SK-N-SH (cell line): Measurements from ENCODE around the gene CDC42EP4. TPM values are rescaled to one million over a fixed set of nuclear protein-coding genes. Genes with fewer than 3 reads are reported as not detected.

Source experiments
- CTCF ChIA-PET: fragments of 300-600, 350-600 bp; formaldehyde crosslinking; extraction: SDS; loops from one replicate; lab custom pipeline; 2021; lab: Yijun Ruan, JAX
- POLR2A ChIA-PET: fragments of 350-600 bp; sonication (Branson Sonifier 250); formaldehyde crosslinking; extraction: SDS; loops from one replicate; lab custom pipeline; 2020; ENCODE audit warnings: antibody characterized with exemption, inconsistent platforms; lab: Yijun Ruan, JAX
- DNase-seq: peaks from one replicate; pipeline ENCODE4 v3.0.0; 2012
- H2AFZ ChIP-seq: fragments of 200-600 bp; sonication (generic); 2 replicates; pipeline ENCODE4 v1.8.1; 2016; ENCODE audit warnings: antibody characterized with exemption, mild to moderate bottlenecking, low read depth
- H3F3A ChIP-seq: fragments of 200-600 bp; sonication (generic); replicated peaks from 2 replicates; pipeline ENCODE3; 2016; ENCODE audit warnings: antibody characterized with exemption, mild to moderate bottlenecking; ENCODE audit not compliant: insufficient read depth
- H3K27ac ChIP-seq, 2 experiments: fragments of 200-500 bp in 1 of 2; fragments of 200-600 bp in 1 of 2; sonication (Bioruptor generic) in 1 of 2; sonication (generic), shearing (Covaris generic) in 1 of 2; 2 replicates each; pipeline versions ENCODE4 v1.5.1 to v1.6.1; 2014 to 2016; ENCODE audit warnings: low read depth in 2 of 2, inconsistent platforms in 1 of 2, low read length in 1 of 2, mild to moderate bottlenecking in 1 of 2, mixed read lengths in 1 of 2
- H3K27me3 ChIP-seq: fragments of 200-600 bp; sonication (generic), shearing (Covaris generic); 2 replicates; pipeline ENCODE4 v1.6.1; 2016; ENCODE audit warnings: mixed run types; ENCODE audit not compliant: insufficient read depth
- H3K36me3 ChIP-seq, 2 experiments: fragments of 200-500 bp in 1 of 2; fragments of 200-600 bp in 1 of 2; sonication (Bioruptor generic) in 1 of 2; sonication (generic) in 1 of 2; replicated peaks in 1 of 2; 2 replicates each; pipeline versions ENCODE3 to v1.5.1; 2014 to 2016; ENCODE audit warnings: low read length in 1 of 2, mild to moderate bottlenecking in 1 of 2; ENCODE audit not compliant: insufficient read depth in 2 of 2, control insufficient read depth in 1 of 2
- H3K4me1 ChIP-seq, 2 experiments: fragments of 200-500 bp in 1 of 2; fragments of 200-600 bp in 1 of 2; sonication (Bioruptor generic) in 1 of 2; sonication (generic), shearing (Covaris generic) in 1 of 2; 2 replicates each; pipeline versions ENCODE4 v1.5.1 to v1.6.1; 2014 to 2016; ENCODE audit warnings: low read depth in 1 of 2, low read length in 1 of 2, mixed run types in 1 of 2; ENCODE audit not compliant: insufficient read depth in 2 of 2, control insufficient read depth in 1 of 2
- H3K4me2 ChIP-seq: fragments of 200-600 bp; sonication (generic), shearing (Covaris generic); 2 replicates; pipeline ENCODE4 v1.6.1; 2017; ENCODE audit warnings: mixed run types
- H3K4me3 ChIP-seq, 2 experiments: fragments of 200-500 bp in 1 of 2; fragments of 200-600 bp in 1 of 2; sonication (Bioruptor generic) in 1 of 2; sonication (generic), shearing (Covaris generic) in 1 of 2; 2 replicates each; pipeline versions ENCODE4 v1.5.1 to v1.8.1; 2014 to 2016; ENCODE audit warnings: low read depth in 2 of 2, inconsistent platforms in 1 of 2, low read length in 1 of 2, mild to moderate bottlenecking in 1 of 2, mixed read lengths in 1 of 2, moderate library complexity in 1 of 2
- H3K79me2 ChIP-seq: fragments of 200-600 bp; sonication (generic); 2 replicates; pipeline ENCODE4 v1.8.1; 2017; ENCODE audit warnings: mild to moderate bottlenecking; ENCODE audit not compliant: insufficient read depth
- H3K9ac ChIP-seq: fragments of 200-600 bp; sonication (generic); 2 replicates; pipeline ENCODE4 v1.6.1; 2017; ENCODE audit warnings: mixed run types
- H3K9me2 ChIP-seq: fragments of 200-600 bp; sonication (generic); 2 replicates; pipeline ENCODE4 v1.6.1; 2017; ENCODE audit warnings: mixed run types
- H3K9me3 ChIP-seq: fragments of 200-600 bp; sonication (generic); 2 replicates; pipeline ENCODE4 v1.6.1; 2017; ENCODE audit warnings: mixed run types, mild to moderate bottlenecking, moderate library complexity
- H4K20me1 ChIP-seq: fragments of 200-600 bp; sonication (generic); 2 replicates; pipeline ENCODE4 v1.6.1; 2017; ENCODE audit warnings: mild to moderate bottlenecking, mixed run types; ENCODE audit not compliant: insufficient read depth
- CTCF ChIP-seq: fragments of 200-600 bp; sonication (generic); IDR thresholded peaks from 2 replicates; pipeline ENCODE4 v1.6.1; 2017; ENCODE audit warnings: antibody characterized with exemption, mild to moderate bottlenecking, moderate library complexity
- FOXM1 ChIP-seq: IDR thresholded peaks from 2 replicates; pipeline ENCODE4 v1.4.0; 2012; ENCODE audit warnings: low read depth, mild to moderate bottlenecking
- GABPA ChIP-seq: IDR thresholded peaks from 2 replicates; pipeline ENCODE4 v1.4.0; 2012; ENCODE audit warnings: low read depth, mild to moderate bottlenecking
- JUND ChIP-seq: IDR thresholded peaks from 2 replicates; pipeline ENCODE4 v1.4.0; 2012
- MXI1 ChIP-seq: IDR thresholded peaks from 2 replicates; pipeline ENCODE4 v1.6.1; 2012; ENCODE audit warnings: mild to moderate bottlenecking, low read depth, low read length, improper control_type of control experiment
- NFIC ChIP-seq: IDR thresholded peaks from 2 replicates; pipeline ENCODE4 v1.4.0; 2012; ENCODE audit warnings: borderline replicate concordance
- RCOR1 ChIP-seq: fragments of 150-350 bp; IDR thresholded peaks from 2 replicates; pipeline ENCODE4 v1.6.1; 2017; ENCODE audit warnings: antibody characterized with exemption, low read length
- RFX5 ChIP-seq: IDR thresholded peaks from 2 replicates; pipeline ENCODE4 v1.6.1; 2012; ENCODE audit warnings: mild to moderate bottlenecking, improper control_type of control experiment, low read length
- SIN3A ChIP-seq: IDR thresholded peaks from 2 replicates; pipeline ENCODE4 v1.6.1; 2012; ENCODE audit warnings: low read depth, mild to moderate bottlenecking, low read length, moderate library complexity, borderline replicate concordance
- USF1 ChIP-seq: IDR thresholded peaks from 2 replicates; pipeline ENCODE4 v1.4.0; 2012; ENCODE audit warnings: low read depth, borderline replicate concordance
- USF2 ChIP-seq: fragments of 150-350 bp; IDR thresholded peaks from 2 replicates; pipeline ENCODE4 v1.6.1; 2017; ENCODE audit warnings: antibody characterized with exemption, low read length, low read depth, borderline replicate concordance
- ZBTB33 ChIP-seq: IDR thresholded peaks from 2 replicates; pipeline ENCODE4 v1.4.0; 2012; ENCODE audit warnings: low read depth, borderline replicate concordance
- WGBS: methylation state at CpG from one replicate; pipeline ENCODE4 v1.1.6; 2017; ENCODE audit warnings: low lambda C conversion rate; 5-methylcytosine and 5-hydroxymethylcytosine counted together
- polyA plus RNA-seq, 3 experiments: library from polyadenylated mRNA; depleted of rRNA; stranded (reverse); fragments of >200 nt; gene quantifications; 2 replicates each; pipeline ENCODE4 v1.2.3, GENCODE V29; 2012

Gene CDC42EP4
- polyA plus RNA-seq, 1 of the 3 experiments (the other 2 are of a cell fraction) = 28.3 TPM

GRCh38 chr17:73327676-73328075 is 15.9 kb upstream of the CDC42EP4 start:
- TF ChIP-seq RCOR1 (no peak), SIN3A (no peak), FOXM1 (no peak), GABPA (no peak)
- WGBS = 86% methylated on average over 7 of the region's 7 CpGs
- CTCF ChIA-PET = interaction anchor here (1.0 kb wide), 1 partner anchor 15 kb away, joined by 3 read pairs; no protein-coding TSS in a partner anchor

GRCh38 chr17:73325527-73325842 is 13.7 kb upstream of the CDC42EP4 start:
- POLR2A ChIA-PET = no interaction called here
- Histone ChIP-seq H4K20me1 (no peaks in the 10 kb centered on the region), H3K4me2 (no peak overlapping the region), H3K9ac (no peak overlapping the region), H3F3A (peaks cover 5% of the 10 kb centered on the region), H3K27ac (no peak overlapping the region), H3K36me3 (no peaks in the 10 kb centered on the region), H3K9me2 (no peaks in the 10 kb centered on the region), H3K9me3 (no peaks in the 10 kb centered on the region), H3K4me1 (peaks cover 0 to 22% of the 10 kb centered on the region in 2 experiments; a peak in 1 of 4 replicates), H3K79me2 (no peaks in the 10 kb centered on the region), H3K27me3 (no peaks in the 10 kb centered on the region), H3K4me3 (no peak overlapping the region), H2AFZ (no peak overlapping the region)
- WGBS = 80% methylated on average over 4 of the region's 4 CpGs
- CTCF ChIA-PET = interaction anchor here (1.2 to 2.0 kb wide), 2 partner anchors 11 to 14 kb away, joined by 4 to 6 read pairs; no protein-coding TSS in a partner anchor
- TF ChIP-seq SIN3A = no peak
- DNase-seq = no peak

More at GRCh38 chr17:73327676-73328075, 15.9 kb upstream of the CDC42EP4 start:
- Histone ChIP-seq H4K20me1 (no peaks in the 10 kb centered on the region), H3K79me2 (no peaks in the 10 kb centered on the region), H3K9me2 (no peaks in the 10 kb centered on the region), H3K9ac (no peak overlapping the region), H3K4me3 (no peak overlapping the region), H3F3A (no peaks in the 10 kb centered on the region), H3K36me3 (no peaks in the 10 kb centered on the region), H3K9me3 (no peaks in the 10 kb centered on the region), H3K4me2 (no peak overlapping the region), H3K4me1 (peaks cover 0 to 16% of the 10 kb centered on the region in 2 experiments; a peak in 1 of 4 replicates), H2AFZ (no peak overlapping the region), H3K27me3 (no peaks in the 10 kb centered on the region), H3K27ac (no peak overlapping the region)
- no peak for DNase-seq
- POLR2A ChIA-PET = no interaction called here

GRCh38 chr17:73324711-73325526 is 13.1 kb upstream of the CDC42EP4 start:
- no peak overlapping the region for H3K9ac ChIP-seq
- no peak overlapping the region for H3K4me3 ChIP-seq
- H3K9me2 ChIP-seq = no peaks in the 10 kb centered on the region
- peak; percentile 55 for DNase-seq
- POLR2A ChIA-PET = no interaction called here
- H3K4me1 ChIP-seq = peaks cover 0 to 22% of the 10 kb centered on the region in 2 experiments; a peak in 1 of 4 replicates
- no peaks in the 10 kb centered on the region for H3K36me3 ChIP-seq
- no peak overlapping the region for H3K4me2 ChIP-seq
- H2AFZ ChIP-seq = no peak overlapping the region
- H3K27ac ChIP-seq = no peak overlapping the region
- H3F3A ChIP-seq = peaks cover 5% of the 10 kb centered on the region
- CTCF ChIA-PET = interaction anchor here (1.2 to 3.5 kb wide), 4 partner anchors 11 to 45 kb away, joined by 3 to 14 read pairs (median 5); no protein-coding TSS in a partner anchor
- H4K20me1 ChIP-seq = no peaks in the 10 kb centered on the region
- H3K9me3 ChIP-seq = no peaks in the 10 kb centered on the region
- WGBS = 66% methylated on average over 16 of the region's 17 CpGs
- H3K27me3 ChIP-seq = no peaks in the 10 kb centered on the region
- H3K79me2 ChIP-seq = no peaks in the 10 kb centered on the region
- TF ChIP-seq USF1 = no peak
- no peak for TF ChIP-seq ZBTB33
- TF ChIP-seq CTCF = no peak
- TF ChIP-seq MXI1 = no peak
- no peak for TF ChIP-seq RFX5
- no peak for TF ChIP-seq JUND
- no peak for TF ChIP-seq USF2
- no peak for TF ChIP-seq NFIC
- TF ChIP-seq, all 33 proteins: peak for 0
